Naive thymus-derived CD4-positive, alpha-beta T cell (primary cell): ENCODE results near the gene CCDC32. TPM values are rescaled to one million over a fixed set of nuclear protein-coding genes. Genes with fewer than 3 reads are reported as not detected.

ENCODE experiments used
- ATAC-seq: fragments of 150-1000 bp; cut with Tn5 transposase; 2 replicates; pipeline ENCODE4 v1.10.0; 2021; ENCODE audit warnings: mild to moderate bottlenecking, moderate library complexity
- CTCF ChIA-PET: fragments of 350-600 bp; sonication (Branson Sonifier 250); formaldehyde crosslinking; loops from one replicate; lab custom pipeline; 2021; ENCODE audit warnings: antibody characterized with exemption; lab: Charles Lee
- POLR2A ChIA-PET: fragments of 350-600 bp; sonication (Branson Sonifier 250); formaldehyde crosslinking; loops from one replicate; lab custom pipeline; 2021; ENCODE audit warnings: antibody characterized with exemption, inconsistent platforms; lab: Charles Lee
- DNase-seq, 9 donors: peaks; one replicate each; pipeline versions ENCODE4 v3.0.0 to v3.0.0-alpha.2; 2020 to 2022; ENCODE audit warnings: mixed read lengths in 1 of 9
- H3K27ac ChIP-seq: one replicate; pipeline ENCODE4 v1.7.0; 2013; ENCODE audit warnings: mild to moderate bottlenecking, low read depth, low read length, moderate library complexity
- H3K27me3 ChIP-seq, 2 donors: one replicate each; pipeline ENCODE4 v1.7.0; 2013; ENCODE audit warnings: low read length in 2 of 2, mild to moderate bottlenecking in 2 of 2, moderate library complexity in 2 of 2; ENCODE audit not compliant: control insufficient read depth in 2 of 2, insufficient read depth in 2 of 2
- H3K36me3 ChIP-seq, 3 experiments: 1 replicate in 2 of 3; 2 replicates in 1 of 3; pipeline ENCODE4 v1.7.0; 2013; ENCODE audit warnings: low read length in 3 of 3, mild to moderate bottlenecking in 3 of 3, moderate library complexity in 1 of 3; ENCODE audit not compliant: insufficient read depth in 3 of 3, control insufficient read depth in 2 of 3
- H3K4me1 ChIP-seq, 2 donors: one replicate each; pipeline ENCODE4 v1.7.0; 2013; ENCODE audit warnings: low read length in 2 of 2, mild to moderate bottlenecking in 2 of 2, moderate library complexity in 1 of 2; ENCODE audit not compliant: control insufficient read depth in 2 of 2, insufficient read depth in 2 of 2
- H3K4me3 ChIP-seq: 2 replicates; pipeline ENCODE4 v1.7.0; 2013; ENCODE audit warnings: mild to moderate bottlenecking, low read length
- H3K9me3 ChIP-seq, 3 experiments: 1 replicate in 2 of 3; 2 replicates in 1 of 3; pipeline ENCODE4 v1.7.0; 2013; ENCODE audit warnings: low read length in 3 of 3; ENCODE audit not compliant: control insufficient read depth in 2 of 3
- H3K27ac Mint-ChIP-seq, 9 donors: one replicate each; pipeline ENCODE4 v1.8.0; 2020 to 2022; ENCODE audit warnings: mixed read lengths in 9 of 9, mild to moderate bottlenecking in 8 of 9, moderate library complexity in 5 of 9, inconsistent platforms in 2 of 9
- H3K27me3 Mint-ChIP-seq, 5 donors: one replicate each; pipeline ENCODE4 v1.8.0; 2021 to 2022; ENCODE audit warnings: mixed read lengths in 5 of 5, mild to moderate bottlenecking in 1 of 5
- H3K36me3 Mint-ChIP-seq, 5 donors: one replicate each; pipeline ENCODE4 v1.8.0; 2020 to 2022; ENCODE audit warnings: mixed read lengths in 5 of 5, mild to moderate bottlenecking in 3 of 5, inconsistent platforms in 1 of 5
- H3K4me1 Mint-ChIP-seq, 7 donors: one replicate each; pipeline ENCODE4 v1.8.0; 2020 to 2022; ENCODE audit warnings: mixed read lengths in 7 of 7, mild to moderate bottlenecking in 3 of 7, inconsistent platforms in 1 of 7
- H3K4me3 Mint-ChIP-seq, 10 donors: one replicate each; pipeline ENCODE4 v1.8.0; 2020 to 2022; ENCODE audit warnings: mild to moderate bottlenecking in 10 of 10, mixed read lengths in 10 of 10, moderate library complexity in 6 of 10, inconsistent platforms in 2 of 10
- H3K9me3 Mint-ChIP-seq, 11 donors: one replicate each; pipeline ENCODE4 v1.8.0; 2020 to 2022; ENCODE audit warnings: mixed read lengths in 11 of 11, mild to moderate bottlenecking in 4 of 11, inconsistent platforms in 1 of 11, moderate library complexity in 1 of 11
- intact Hi-C, 2 donors: fragments of 100-400 bp; cut with micrococcal nuclease; formaldehyde crosslinking; loops; one replicate each; pipeline ENCODE4 v1.15.1; 2023
- polyA plus RNA-seq, 2 donors: library from polyadenylated mRNA; unstranded; fragments of 300-500 nt; fragmentation: Illumina TruSeq; gene quantifications; one replicate each; pipeline ENCODE4 v1.2.3, GENCODE V29; 2021
- total RNA-seq, 6 experiments: library from RNA in 5 of 6; stranded (reverse) in 5 of 6; gene quantifications; 1 replicate in 5 of 6; 2 replicates in 1 of 6; pipeline ENCODE4 v1.2.3 and lab custom pipeline; 2021 to 2026

The CCDC32 gene
- total and polyA plus RNA-seq, 7 experiments from 2014 or later: 22.4 to 44.8 (median 35.2) TPM

- Histone ChIP-seq H3K27ac (no peak overlapping the region), H3K9me3 (no peaks in the 10 kb centered on the region), H3K4me3 (no peak overlapping the region), H3K27me3 (peaks cover 9 to 19% of the 10 kb centered on the region in 2 donors), H3K4me1 (peaks cover 0 to 11% of the 10 kb centered on the region in 2 donors), H3K36me3 (no peaks in the 10 kb centered on the region)
- intact Hi-C loops: no loop called here
- Mint-ChIP-seq H3K9me3 (peaks cover 0 to 1% (median 0%) of the 10 kb centered on the region in 11 donors), H3K36me3 (peaks cover 0 to 4% (median 0%) of the 10 kb centered on the region in 5 donors), H3K4me1 (peaks cover 20 to 34% (median 27%) of the 10 kb centered on the region in 7 donors), H3K4me3 (peak overlapping the region; percentile 15 to 85 (median 62)), H3K27ac (peak overlapping the region in 1 of 9 donors; percentile 14), H3K27me3 (peaks cover 63 to 85% (median 66%) of the 10 kb centered on the region in 5 donors)
- CTCF ChIA-PET: interaction anchor here (1.3 kb wide), 1 partner anchor 67 kb away, joined by 4 read pairs; no protein-coding TSS in a partner anchor
- POLR2A ChIA-PET: no interaction called here
- DNase-seq (no peak), ATAC-seq (no peak)
Observed at GRCh38 chr15:40510201-40510600, 54.6 kb downstream of the CCDC32 start.

GRCh38 chr15:40508216-40508615 lies 56.6 kb downstream of the CCDC32 start:
- Histone ChIP-seq H3K36me3 (no peaks in the 10 kb centered on the region), H3K9me3 (no peaks in the 10 kb centered on the region), H3K4me3 (no peak overlapping the region), H3K27ac (no peak overlapping the region), H3K27me3 (peaks cover 9 to 19% of the 10 kb centered on the region in 2 donors), H3K4me1 (peaks cover 0 to 11% of the 10 kb centered on the region in 2 donors)
- Mint-ChIP-seq H3K4me3 (no peak overlapping the region), H3K9me3 (no peaks in the 10 kb centered on the region), H3K27me3 (peaks cover 63 to 87% (median 66%) of the 10 kb centered on the region in 5 donors), H3K4me1 (peaks cover 20 to 34% (median 27%) of the 10 kb centered on the region in 7 donors), H3K27ac (no peak overlapping the region), H3K36me3 (peaks cover 0 to 4% (median 0%) of the 10 kb centered on the region in 5 donors)
- POLR2A ChIA-PET: interaction anchor here (1.6 to 2.1 kb wide), 2 partner anchors 66 to 67 kb away, joined by 5 to 6 read pairs; partner anchors contain the start of gene BAHD1
- CTCF ChIA-PET: interaction anchor here (2.1 to 3.0 kb wide), 2 partner anchors 68 to 86 kb away, joined by 5 to 14 read pairs; partner anchors contain the start of gene BAHD1
- DNase-seq (no peak), ATAC-seq (no peak)
- intact Hi-C loops: loop anchor here in 1 of 2 donors (5.0 kb wide), 1 partner anchor 56 kb away; no protein-coding TSS in a partner anchor

- peaks cover 0 to 11% of the 10 kb centered on the region in 2 donors for H3K4me1 ChIP-seq
- H3K4me3 ChIP-seq: no peak overlapping the region
- H3K36me3 Mint-ChIP-seq: peaks cover 0 to under 1% (median 0%) of the 10 kb centered on the region in 5 donors
- peak; percentile 30 to 69 (median 52) for DNase-seq
- ChIA-PET CTCF (interaction anchor here (0.6 to 3.0 kb wide), 9 partner anchors 23 to 205 kb away, joined by 3 to 14 read pairs (median 4); partner anchors contain the start of gene BAHD1), POLR2A (interaction anchor here (1.6 to 2.1 kb wide), 2 partner anchors 64 to 66 kb away, joined by 5 to 6 read pairs; partner anchors contain the start of gene BAHD1)
- peak overlapping the region in 9 of 10 donors; percentile 5 to 61 (median 48) for H3K4me3 Mint-ChIP-seq
- H3K36me3 ChIP-seq: no peaks in the 10 kb centered on the region
- no peaks in the 10 kb centered on the region for H3K9me3 ChIP-seq
- peaks cover 9 to 15% of the 10 kb centered on the region in 2 donors for H3K27me3 ChIP-seq
- intact Hi-C loops: loop anchor here (1.0 to 5.0 kb wide), 5 partner anchors 37 to 163 kb away; partner anchors contain the start of gene CHST14 (in 1 of the 2)
- peaks cover 16 to 26% (median 23%) of the 10 kb centered on the region in 7 donors for H3K4me1 Mint-ChIP-seq
- peaks cover 0 to 2% (median 0%) of the 10 kb centered on the region in 11 donors for H3K9me3 Mint-ChIP-seq
- peaks cover 55 to 86% (median 60%) of the 10 kb centered on the region in 5 donors for H3K27me3 Mint-ChIP-seq
- H3K27ac ChIP-seq: no peak overlapping the region
- no peak overlapping the region for H3K27ac Mint-ChIP-seq
- peak; percentile 83 for ATAC-seq
Observed at GRCh38 chr15:40506964-40507571, 57.8 kb downstream of the CCDC32 start.

Other genes with a start within 250 kb of the CCDC32 start
- gene INAFM2, start 241.3 kb downstream of the CCDC32 start, total RNA-seq: 10 to 100 TPM in 3 of 5 experiments, 1 to 10 TPM in 2; 7.1 to 21.2 (median 12.7) TPM
- gene INAFM2, start 241.3 kb downstream of the CCDC32 start, polyA plus RNA-seq: 1 to 10 TPM; 2.0 to 2.2 TPM
- gene CCDC9B, start 224.1 kb downstream of the CCDC32 start, total RNA-seq: 1 to 10 TPM in 4 of 5 experiments, under 1 TPM in 1; 0.73 to 2.7 (median 1.6) TPM
- under 1 TPM; 0.07 to 0.30 TPM for gene CCDC9B, start 224.1 kb downstream of the CCDC32 start, polyA plus RNA-seq
- not detected for gene PHGR1, start 214.0 kb downstream of the CCDC32 start, total RNA-seq
- gene PHGR1, start 214.0 kb downstream of the CCDC32 start, polyA plus RNA-seq: not detected
- under 1 TPM in 4 of 5 experiments, not detected in 1; 0.05 to 0.51 (median 0.07) TPM for gene DISP2, start 206.8 kb downstream of the CCDC32 start, total RNA-seq
- gene DISP2, start 206.8 kb downstream of the CCDC32 start, polyA plus RNA-seq: not detected
- 10 to 100 TPM in 1 of 5 experiments, 1 to 10 TPM in 4; 3.7 to 39.6 (median 6.2) TPM for gene KNSTRN, start 182.3 kb downstream of the CCDC32 start, total RNA-seq
- 1 to 10 TPM; 3.7 to 5.2 TPM for gene KNSTRN, start 182.3 kb downstream of the CCDC32 start, polyA plus RNA-seq
- gene IVD, start 159.2 kb downstream of the CCDC32 start, total RNA-seq: 10 to 100 TPM; 47.2 to 81.8 (median 64.7) TPM
- gene IVD, start 159.2 kb downstream of the CCDC32 start, polyA plus RNA-seq: 10 to 100 TPM; 27.1 to 42.4 TPM
- gene BAHD1, start 124.1 kb downstream of the CCDC32 start, total RNA-seq: 10 to 100 TPM; 28.4 to 48.8 (median 31.2) TPM
- gene BAHD1, start 124.1 kb downstream of the CCDC32 start, polyA plus RNA-seq: 1 to 10 TPM; 2.2 to 3.9 TPM
- gene CHST14, start 94.1 kb downstream of the CCDC32 start, total RNA-seq: 10 to 100 TPM in 3 of 5 experiments, 1 to 10 TPM in 2; 7.3 to 12.5 (median 10.8) TPM
- 1 to 10 TPM in 1 of 2 donors, under 1 TPM in 1; 0.83 to 1.4 TPM for gene CHST14, start 94.1 kb downstream of the CCDC32 start, polyA plus RNA-seq
- gene RPUSD2, start 4.3 kb upstream of the CCDC32 start, total RNA-seq: 10 to 100 TPM; 10.6 to 19.0 (median 15.5) TPM
- 10 to 100 TPM; 19.3 to 25.9 TPM for gene RPUSD2, start 4.3 kb upstream of the CCDC32 start, polyA plus RNA-seq
- gene KNL1, start 29.2 kb upstream of the CCDC32 start, total RNA-seq: 10 to 100 TPM in 1 of 5 experiments, 1 to 10 TPM in 2, under 1 TPM in 2; 0.16 to 41.5 (median 1.7) TPM
- under 1 TPM; 0.08 to 0.99 TPM for gene KNL1, start 29.2 kb upstream of the CCDC32 start, polyA plus RNA-seq
- gene RAD51, start 130.1 kb upstream of the CCDC32 start, total RNA-seq: 10 to 100 TPM in 1 of 5 experiments, 1 to 10 TPM in 2, under 1 TPM in 2; 0.51 to 51.5 (median 1.4) TPM
- gene RAD51, start 130.1 kb upstream of the CCDC32 start, polyA plus RNA-seq: under 1 TPM; 0.34 to 0.39 TPM
- gene RMDN3, start 190.2 kb upstream of the CCDC32 start, total RNA-seq: 10 to 100 TPM; 19.5 to 44.0 (median 31.9) TPM
- gene RMDN3, start 190.2 kb upstream of the CCDC32 start, polyA plus RNA-seq: 10 to 100 TPM; 15.7 to 20.2 TPM
- gene GCHFR, start 199.0 kb upstream of the CCDC32 start, total RNA-seq: 10 to 100 TPM; 14.5 to 38.3 (median 18.1) TPM
- gene GCHFR, start 199.0 kb upstream of the CCDC32 start, polyA plus RNA-seq: 10 to 100 TPM; 65.7 to 83.2 TPM
- 1 to 10 TPM in 3 of 5 experiments, under 1 TPM in 2; 0.73 to 2.8 (median 1.3) TPM for gene C15orf62, start 204.9 kb upstream of the CCDC32 start, total RNA-seq
- gene C15orf62, start 204.9 kb upstream of the CCDC32 start, polyA plus RNA-seq: under 1 TPM; 0.35 to 0.67 TPM
- gene ZFYVE19, start 242.0 kb upstream of the CCDC32 start, total RNA-seq: 10 to 100 TPM; 17.9 to 31.9 (median 30.5) TPM
- 10 to 100 TPM; 15.7 to 22.7 TPM for gene ZFYVE19, start 242.0 kb upstream of the CCDC32 start, polyA plus RNA-seq
- gene DNAJC17, start 242.4 kb upstream of the CCDC32 start, total RNA-seq: 10 to 100 TPM; 28.8 to 50.9 (median 36.7) TPM
- 10 to 100 TPM; 31.0 to 35.5 TPM for gene DNAJC17, start 242.4 kb upstream of the CCDC32 start, polyA plus RNA-seq